ENCODE results near the gene NEUROG1.
"Not testable (repeated sequence)": the region's sequence is repeated elsewhere in the genome, so short reads cannot be mapped to it uniquely, and the experiment has no call there.

NEUROG1 gene

GRCh38 chr5:135537745-135538144 lies 2.0 kb upstream of the NEUROG1 start:
- Mint-ChIP-seq H3K27ac (no peak overlapping the region), H3K4me3 (no peak overlapping the region), H3K27me3 (peaks cover 97% of the 10 kb centered on the region), H3K36me3 (ENCODE audit: low read depth) (no peaks in the 10 kb centered on the region), H3K4me1 (ENCODE audit: low read depth) (peaks cover 29% of the 10 kb centered on the region), H3K9me3 (no peaks in the 10 kb centered on the region)
- intact Hi-C loops (cut with micrococcal nuclease) = loop anchor here (5.0 kb wide), 1 partner anchor 35 kb away; no protein-coding TSS in a partner anchor

GRCh38 chr5:135537271-135537670 lies 1.5 kb upstream of the NEUROG1 start:
- Mint-ChIP-seq H3K4me3 (no peak overlapping the region), H3K36me3 (ENCODE audit: low read depth) (no peaks in the 10 kb centered on the region), H3K27me3 (peaks cover 96% of the 10 kb centered on the region), H3K9me3 (no peaks in the 10 kb centered on the region), H3K27ac (no peak overlapping the region), H3K4me1 (ENCODE audit: low read depth) (peaks cover 29% of the 10 kb centered on the region)
- intact Hi-C loops (cut with micrococcal nuclease) = loop anchor here (5.0 kb wide), 1 partner anchor 35 kb away; no protein-coding TSS in a partner anchor

GRCh38 chr5:135535420-135535819 lies 344 bp downstream of the NEUROG1 start:
- peaks cover 24% of the 10 kb centered on the region for H3K4me1 Mint-ChIP-seq (ENCODE audit: low read depth)
- peak overlapping the region; percentile 25 for H3K4me3 Mint-ChIP-seq
- H3K27me3 Mint-ChIP-seq = peaks cover 97% of the 10 kb centered on the region
- intact Hi-C loops (cut with micrococcal nuclease) = loop anchor here (5.0 kb wide), 1 partner anchor 33 kb away; no protein-coding TSS in a partner anchor
- H3K27ac Mint-ChIP-seq = no peak overlapping the region
- no peaks in the 10 kb centered on the region for H3K36me3 Mint-ChIP-seq (ENCODE audit: low read depth)
- peaks cover 3% of the 10 kb centered on the region for H3K9me3 Mint-ChIP-seq

GRCh38 chr5:135534609-135535419 lies 950 bp downstream of the NEUROG1 start:
- H3K36me3 Mint-ChIP-seq (ENCODE audit: low read depth) = no peaks in the 10 kb centered on the region
- intact Hi-C loops (cut with micrococcal nuclease) = loop anchor here (5.0 kb wide), 1 partner anchor 33 kb away; no protein-coding TSS in a partner anchor
- no peak overlapping the region for H3K27ac Mint-ChIP-seq
- peaks cover 9% of the 10 kb centered on the region for H3K9me3 Mint-ChIP-seq
- H3K4me3 Mint-ChIP-seq = peak overlapping the region; percentile 25
- peaks cover 97% of the 10 kb centered on the region for H3K27me3 Mint-ChIP-seq
- H3K4me1 Mint-ChIP-seq (ENCODE audit: low read depth) = peaks cover 24% of the 10 kb centered on the region

GRCh38 chr5:135533794-135534193 lies 2.0 kb downstream of the NEUROG1 start:
- no peak overlapping the region for H3K4me3 Mint-ChIP-seq
- H3K36me3 Mint-ChIP-seq (ENCODE audit: low read depth) = no peaks in the 10 kb centered on the region
- H3K27me3 Mint-ChIP-seq = peaks cover 97% of the 10 kb centered on the region
- intact Hi-C loops (cut with micrococcal nuclease) = no loop called here
- peaks cover 9% of the 10 kb centered on the region for H3K9me3 Mint-ChIP-seq
- H3K4me1 Mint-ChIP-seq (ENCODE audit: low read depth) = peaks cover 24% of the 10 kb centered on the region
- H3K27ac Mint-ChIP-seq = no peak overlapping the region

- Mint-ChIP-seq H3K27ac (no peak overlapping the region), H3K4me3 (no peak overlapping the region), H3K9me3 (peaks cover 9% of the 10 kb centered on the region), H3K36me3 (ENCODE audit: low read depth) (no peaks in the 10 kb centered on the region), H3K4me1 (ENCODE audit: low read depth) (peaks cover 24% of the 10 kb centered on the region), H3K27me3 (peaks cover 96% of the 10 kb centered on the region)
- intact Hi-C loops (cut with micrococcal nuclease) = no loop called here
Measured at GRCh38 chr5:135533334-135533733, 2.4 kb downstream of the NEUROG1 start.

- H3K9me3 Mint-ChIP-seq; H3K27ac Mint-ChIP-seq; H3K4me3 Mint-ChIP-seq; intact Hi-C loops (cut with micrococcal nuclease); H3K36me3 Mint-ChIP-seq (ENCODE audit: low read depth); H3K4me1 Mint-ChIP-seq (ENCODE audit: low read depth): not testable (repeated sequence)
- H3K27me3 Mint-ChIP-seq = peaks cover 94% of the 10 kb centered on the region
Measured at GRCh38 chr5:135529576-135529975, 6.2 kb downstream of the NEUROG1 start.

- intact Hi-C loops (cut with micrococcal nuclease) = no loop called here
- no peaks in the 10 kb centered on the region for H3K36me3 Mint-ChIP-seq (ENCODE audit: low read depth)
- H3K4me1 Mint-ChIP-seq (ENCODE audit: low read depth) = no peaks in the 10 kb centered on the region
- no peak overlapping the region for H3K4me3 Mint-ChIP-seq
- peaks cover 95% of the 10 kb centered on the region for H3K27me3 Mint-ChIP-seq
- H3K9me3 Mint-ChIP-seq = peaks cover 30% of the 10 kb centered on the region
- no peak overlapping the region for H3K27ac Mint-ChIP-seq
Measured at GRCh38 chr5:135526924-135527323, 8.8 kb downstream of the NEUROG1 start.

GRCh38 chr5:135521964-135522363 lies 13.8 kb downstream of the NEUROG1 start:
- Mint-ChIP-seq H3K27me3 (peaks cover 88% of the 10 kb centered on the region), H3K9me3 (peaks cover 34% of the 10 kb centered on the region), H3K27ac (no peak overlapping the region), H3K4me1 (ENCODE audit: low read depth) (no peaks in the 10 kb centered on the region), H3K36me3 (ENCODE audit: low read depth) (no peaks in the 10 kb centered on the region), H3K4me3 (no peak overlapping the region)
- intact Hi-C loops (cut with micrococcal nuclease) = no loop called here

GRCh38 chr5:135517631-135518030 lies 18.1 kb downstream of the NEUROG1 start:
- no peaks in the 10 kb centered on the region for H3K4me1 Mint-ChIP-seq (ENCODE audit: low read depth)
- peaks cover 20% of the 10 kb centered on the region for H3K9me3 Mint-ChIP-seq
- H3K36me3 Mint-ChIP-seq (ENCODE audit: low read depth) = no peaks in the 10 kb centered on the region
- no peak overlapping the region for H3K4me3 Mint-ChIP-seq
- intact Hi-C loops (cut with micrococcal nuclease) = no loop called here
- no peak overlapping the region for H3K27ac Mint-ChIP-seq
- H3K27me3 Mint-ChIP-seq = peaks cover 58% of the 10 kb centered on the region

GRCh38 chr5:135514116-135514515 lies 21.6 kb downstream of the NEUROG1 start:
- no peaks in the 10 kb centered on the region for H3K9me3 Mint-ChIP-seq
- H3K36me3 Mint-ChIP-seq (ENCODE audit: low read depth) = no peaks in the 10 kb centered on the region
- H3K27ac Mint-ChIP-seq = no peak overlapping the region
- peaks cover 5% of the 10 kb centered on the region for H3K4me1 Mint-ChIP-seq (ENCODE audit: low read depth)
- intact Hi-C loops (cut with micrococcal nuclease) = no loop called here
- H3K27me3 Mint-ChIP-seq = peaks cover 57% of the 10 kb centered on the region
- no peak overlapping the region for H3K4me3 Mint-ChIP-seq

GRCh38 chr5:135511761-135512575 lies 23.8 kb downstream of the NEUROG1 start:
- peaks cover 54% of the 10 kb centered on the region for H3K27me3 Mint-ChIP-seq
- H3K4me1 Mint-ChIP-seq (ENCODE audit: low read depth) = peaks cover 5% of the 10 kb centered on the region
- no peaks in the 10 kb centered on the region for H3K36me3 Mint-ChIP-seq (ENCODE audit: low read depth)
- no peak overlapping the region for H3K27ac Mint-ChIP-seq
- intact Hi-C loops (cut with micrococcal nuclease) = no loop called here
- H3K9me3 Mint-ChIP-seq = no peaks in the 10 kb centered on the region
- no peak overlapping the region for H3K4me3 Mint-ChIP-seq

GRCh38 chr5:135509995-135510394 lies 25.8 kb downstream of the NEUROG1 start:
- Mint-ChIP-seq H3K27me3 (peaks cover 49% of the 10 kb centered on the region), H3K4me3 (no peak overlapping the region), H3K9me3 (no peaks in the 10 kb centered on the region), H3K4me1 (ENCODE audit: low read depth) (peaks cover 5% of the 10 kb centered on the region), H3K27ac (no peak overlapping the region), H3K36me3 (ENCODE audit: low read depth) (no peaks in the 10 kb centered on the region)
- intact Hi-C loops (cut with micrococcal nuclease) = no loop called here

- no peak overlapping the region for H3K4me3 Mint-ChIP-seq
- H3K27ac Mint-ChIP-seq = no peak overlapping the region
- no peaks in the 10 kb centered on the region for H3K9me3 Mint-ChIP-seq
- intact Hi-C loops (cut with micrococcal nuclease) = no loop called here
- peaks cover 5% of the 10 kb centered on the region for H3K4me1 Mint-ChIP-seq (ENCODE audit: low read depth)
- peaks cover 62% of the 10 kb centered on the region for H3K27me3 Mint-ChIP-seq
- H3K36me3 Mint-ChIP-seq (ENCODE audit: low read depth) = no peaks in the 10 kb centered on the region
Measured at GRCh38 chr5:135508496-135509005, 27.2 kb downstream of the NEUROG1 start.
